ENCODE measurements around the gene LCTL.
A peak's percentile ranks its signal among the peaks of the same experiment; 100 is the strongest.

Gene LCTL, protein sequence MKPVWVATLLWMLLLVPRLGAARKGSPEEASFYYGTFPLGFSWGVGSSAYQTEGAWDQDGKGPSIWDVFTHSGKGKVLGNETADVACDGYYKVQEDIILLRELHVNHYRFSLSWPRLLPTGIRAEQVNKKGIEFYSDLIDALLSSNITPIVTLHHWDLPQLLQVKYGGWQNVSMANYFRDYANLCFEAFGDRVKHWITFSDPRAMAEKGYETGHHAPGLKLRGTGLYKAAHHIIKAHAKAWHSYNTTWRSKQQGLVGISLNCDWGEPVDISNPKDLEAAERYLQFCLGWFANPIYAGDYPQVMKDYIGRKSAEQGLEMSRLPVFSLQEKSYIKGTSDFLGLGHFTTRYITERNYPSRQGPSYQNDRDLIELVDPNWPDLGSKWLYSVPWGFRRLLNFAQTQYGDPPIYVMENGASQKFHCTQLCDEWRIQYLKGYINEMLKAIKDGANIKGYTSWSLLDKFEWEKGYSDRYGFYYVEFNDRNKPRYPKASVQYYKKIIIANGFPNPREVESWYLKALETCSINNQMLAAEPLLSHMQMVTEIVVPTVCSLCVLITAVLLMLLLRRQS

DNA sequence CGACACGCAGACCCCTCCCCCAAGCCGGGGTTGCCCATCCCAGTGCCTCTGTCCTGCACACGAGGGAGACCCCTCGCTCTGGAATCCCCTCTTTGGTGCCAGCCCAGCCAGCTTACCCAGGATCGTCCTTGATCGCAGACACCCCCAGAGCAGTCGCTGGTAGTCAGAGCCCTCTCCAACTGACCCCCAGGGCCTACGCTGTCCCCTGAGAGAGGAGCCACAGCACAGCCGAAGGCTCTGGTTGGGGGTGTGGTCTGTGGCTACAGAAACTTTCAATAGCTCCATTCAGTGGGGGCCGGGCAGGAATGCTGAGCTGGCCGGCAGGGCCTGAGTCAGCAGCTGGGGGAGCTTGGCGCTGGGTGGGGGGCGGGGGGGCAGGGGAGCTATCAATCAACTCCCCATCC, at the start of gene LCTL:
TSS of gene LCTL (minus strand) at position 258 of the 404 bp plus-strand sequence. CDS start 633 bp downstream, outside the sequence.
- H3K36me3 Mint-ChIP-seq: no peaks in the 10 kb centered on the region
- H3K9me3 Mint-ChIP-seq: peaks cover 3% of the 10 kb centered on the region
- peaks cover 12% of the 10 kb centered on the region for H3K27me3 Mint-ChIP-seq
- no peak for ATAC-seq
- no peak within 1 kb of the TSS for H3K4me3 Mint-ChIP-seq
- peaks cover 10% of the 10 kb centered on the region for H3K4me1 Mint-ChIP-seq
- H3K27ac Mint-ChIP-seq: peak within 1 kb of the TSS; percentile 40

DNA sequence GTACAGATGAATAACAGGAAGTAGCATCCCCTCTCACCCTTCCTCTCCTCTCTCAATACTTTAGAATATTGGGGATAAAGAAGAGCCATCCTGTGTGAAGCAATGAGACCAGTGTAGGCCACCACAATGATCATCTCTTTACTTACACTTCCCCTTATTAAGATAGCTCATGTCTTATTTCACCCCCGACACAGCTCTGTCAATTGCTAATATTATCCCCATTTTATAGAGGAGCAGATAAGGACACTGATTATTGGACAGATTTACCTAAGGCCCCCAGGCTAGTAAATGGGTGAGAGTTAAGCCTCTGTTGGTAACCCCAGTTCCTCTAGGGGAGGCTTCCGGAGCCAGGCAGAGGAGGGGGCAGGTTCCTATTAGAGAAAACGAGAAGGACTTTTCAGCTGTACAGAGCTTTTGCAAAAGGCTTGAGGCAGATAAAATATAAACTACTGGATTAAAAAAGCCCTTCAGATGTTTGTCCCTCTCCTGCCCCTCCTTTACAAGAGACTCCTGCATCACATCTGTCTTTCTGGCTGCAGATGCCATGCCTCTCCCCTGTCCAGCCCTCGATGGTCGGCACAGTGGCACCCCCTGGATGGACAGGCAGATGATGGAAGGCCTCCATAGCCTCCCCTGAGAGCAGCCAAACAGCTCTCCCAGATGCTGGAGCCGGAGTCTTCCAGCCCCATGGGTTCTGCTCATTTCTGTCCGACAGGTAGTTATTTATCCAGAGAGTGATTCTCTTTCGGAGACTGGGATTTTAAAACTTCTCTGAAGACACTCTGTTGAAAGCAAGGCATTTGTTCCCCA, 49.4 kb upstream of the LCTL start:
- H3K4me3 Mint-ChIP-seq: no peak overlapping the region
- peak; percentile 41 for ATAC-seq
- H3K4me1 Mint-ChIP-seq: peaks cover 41% of the 10 kb centered on the region
- H3K9me3 Mint-ChIP-seq: no peaks in the 10 kb centered on the region
- H3K27ac Mint-ChIP-seq: no peak overlapping the region
- no peaks in the 10 kb centered on the region for H3K36me3 Mint-ChIP-seq
- H3K27me3 Mint-ChIP-seq: peaks cover 2% of the 10 kb centered on the region

DNA sequence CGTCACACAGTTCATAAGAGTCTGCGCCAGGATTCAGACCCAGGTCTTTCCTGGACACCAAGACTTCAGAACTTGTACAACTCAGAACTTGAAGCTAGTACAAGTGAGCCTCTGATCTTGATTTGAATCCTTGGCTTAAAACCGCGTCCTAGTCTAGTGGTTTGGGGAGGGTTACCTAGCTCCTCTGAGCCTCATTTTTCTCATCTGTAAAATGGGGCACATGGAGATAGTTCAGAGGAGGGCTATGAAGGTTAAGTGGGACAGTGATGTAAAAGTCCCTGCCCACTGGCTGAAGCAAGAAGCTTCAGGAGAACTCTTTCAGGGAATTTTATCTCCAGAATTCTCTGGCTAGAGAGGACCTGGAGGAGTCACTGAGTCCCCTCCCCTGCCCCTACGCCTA, 48.7 kb upstream of the LCTL start:
- Mint-ChIP-seq H3K27ac (no peak overlapping the region), H3K4me3 (no peak overlapping the region), H3K4me1 (peaks cover 41% of the 10 kb centered on the region), H3K9me3 (no peaks in the 10 kb centered on the region), H3K27me3 (no peaks in the 10 kb centered on the region), H3K36me3 (no peaks in the 10 kb centered on the region)
- ATAC-seq: no peak

DNA sequence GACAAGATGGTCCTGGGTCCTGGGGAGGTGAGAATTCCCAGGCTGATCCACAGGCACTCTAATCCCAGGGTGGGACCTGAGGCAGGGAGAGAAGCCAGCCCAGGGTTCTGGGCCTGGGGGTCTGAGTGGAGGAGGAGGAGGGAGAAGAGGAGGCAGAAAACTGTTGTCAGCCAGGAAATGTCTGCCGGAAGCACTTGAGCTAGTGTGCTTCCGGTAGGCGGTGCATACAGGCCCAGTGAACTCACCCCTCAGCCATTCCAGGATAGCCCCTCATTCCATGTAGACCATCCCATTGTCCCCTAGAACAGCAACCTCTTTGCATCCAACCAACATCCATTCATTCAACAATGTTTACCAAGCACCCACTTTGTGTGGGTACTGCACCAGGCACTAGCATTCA, 47.9 kb upstream of the LCTL start:
- Mint-ChIP-seq H3K4me1 (peaks cover 41% of the 10 kb centered on the region), H3K27ac (peak overlapping the region; percentile 69), H3K9me3 (no peaks in the 10 kb centered on the region), H3K27me3 (no peaks in the 10 kb centered on the region), H3K36me3 (no peaks in the 10 kb centered on the region), H3K4me3 (no peak overlapping the region)
- no peak for ATAC-seq

DNA sequence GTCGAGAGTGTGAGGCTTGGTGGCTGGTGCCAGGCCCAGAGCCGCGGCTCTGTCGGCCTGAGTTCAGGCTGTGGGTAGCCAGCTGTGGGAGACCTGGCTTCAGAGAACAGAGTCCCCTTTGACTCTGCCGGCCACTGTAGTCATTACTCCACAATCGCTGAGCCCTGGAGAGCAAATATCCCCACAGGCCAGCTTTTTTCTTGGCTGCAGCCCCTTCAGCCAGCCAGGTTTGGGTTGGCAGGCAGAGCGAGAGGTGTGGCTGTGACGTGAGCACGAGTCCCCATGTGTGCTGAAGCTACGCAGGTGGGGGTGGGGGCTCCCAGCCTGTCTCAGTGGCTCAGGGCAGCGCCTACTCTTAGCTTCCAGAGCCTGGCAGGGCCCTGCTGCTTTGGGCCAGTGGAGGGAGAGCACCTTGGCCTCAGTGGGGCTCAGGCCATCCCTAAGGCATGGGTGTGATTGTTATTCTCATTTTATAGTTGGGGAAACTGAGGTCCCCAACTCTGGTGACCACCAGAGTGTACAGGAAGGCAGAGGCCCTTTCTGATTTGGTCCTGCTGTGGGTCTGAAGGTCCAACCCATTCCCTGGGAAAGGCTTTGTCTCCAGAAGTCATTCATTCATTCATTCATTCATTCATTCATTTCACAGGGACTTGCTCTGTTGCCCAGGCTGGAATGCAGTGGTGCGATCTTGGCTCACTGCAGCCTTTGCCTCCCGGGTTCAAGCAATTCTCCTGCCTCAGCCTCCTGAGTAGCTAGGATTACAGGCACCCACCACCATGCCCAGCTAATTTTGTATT, 45.7 kb upstream of the LCTL start:
- no peak for ATAC-seq
- Mint-ChIP-seq H3K27ac (no peak overlapping the region), H3K36me3 (no peaks in the 10 kb centered on the region), H3K9me3 (no peaks in the 10 kb centered on the region), H3K4me1 (peaks cover 28% of the 10 kb centered on the region), H3K4me3 (no peak overlapping the region), H3K27me3 (no peaks in the 10 kb centered on the region)

DNA sequence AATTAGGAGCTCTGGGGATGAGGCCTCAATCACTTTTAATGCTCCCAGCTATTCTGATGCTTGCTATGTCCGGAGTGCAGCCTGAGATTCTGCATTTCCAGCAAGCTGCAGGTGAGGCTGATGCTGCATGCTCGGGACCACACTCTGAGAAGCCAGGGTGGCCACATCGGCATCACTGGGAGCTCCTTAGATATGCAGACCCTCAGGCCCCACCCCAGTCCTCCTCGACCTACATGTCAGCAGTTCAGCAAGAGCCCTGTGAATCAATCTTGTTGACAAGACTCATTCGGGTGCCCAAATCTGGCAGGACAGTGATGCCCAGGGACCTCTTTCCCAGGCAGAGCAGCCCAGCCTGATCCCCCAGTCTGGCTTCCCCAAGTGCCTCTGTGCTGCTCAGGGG, 44.1 kb upstream of the LCTL start:
- ATAC-seq: no peak
- no peak overlapping the region for H3K4me3 Mint-ChIP-seq
- no peak overlapping the region for H3K27ac Mint-ChIP-seq
- no peaks in the 10 kb centered on the region for H3K27me3 Mint-ChIP-seq
- no peaks in the 10 kb centered on the region for H3K9me3 Mint-ChIP-seq
- peaks cover 12% of the 10 kb centered on the region for H3K4me1 Mint-ChIP-seq
- H3K36me3 Mint-ChIP-seq: no peaks in the 10 kb centered on the region

DNA sequence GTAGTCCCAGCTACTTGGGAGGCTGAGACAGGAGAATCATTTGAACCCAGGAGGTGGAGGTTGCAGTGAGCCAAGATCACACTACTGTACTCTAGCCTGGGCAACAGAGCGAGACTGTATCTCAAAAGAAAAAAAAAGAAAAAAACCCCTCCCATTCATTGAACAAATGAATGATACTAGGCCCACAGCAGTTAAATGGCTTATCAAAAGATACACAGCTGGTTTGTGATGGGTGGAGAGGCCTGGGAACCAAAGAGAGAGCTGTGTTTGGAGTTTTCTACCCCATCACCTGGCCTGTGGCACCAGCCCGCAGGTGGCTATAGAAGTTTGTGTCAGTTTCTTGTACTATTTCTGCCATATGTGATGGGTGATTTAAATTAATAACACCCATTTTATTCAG, 43.1 kb upstream of the LCTL start:
- no peak for ATAC-seq
- no peaks in the 10 kb centered on the region for H3K9me3 Mint-ChIP-seq
- no peak overlapping the region for H3K27ac Mint-ChIP-seq
- no peaks in the 10 kb centered on the region for H3K27me3 Mint-ChIP-seq
- H3K4me3 Mint-ChIP-seq: no peak overlapping the region
- H3K36me3 Mint-ChIP-seq: no peaks in the 10 kb centered on the region
- H3K4me1 Mint-ChIP-seq: peaks cover 8% of the 10 kb centered on the region

DNA sequence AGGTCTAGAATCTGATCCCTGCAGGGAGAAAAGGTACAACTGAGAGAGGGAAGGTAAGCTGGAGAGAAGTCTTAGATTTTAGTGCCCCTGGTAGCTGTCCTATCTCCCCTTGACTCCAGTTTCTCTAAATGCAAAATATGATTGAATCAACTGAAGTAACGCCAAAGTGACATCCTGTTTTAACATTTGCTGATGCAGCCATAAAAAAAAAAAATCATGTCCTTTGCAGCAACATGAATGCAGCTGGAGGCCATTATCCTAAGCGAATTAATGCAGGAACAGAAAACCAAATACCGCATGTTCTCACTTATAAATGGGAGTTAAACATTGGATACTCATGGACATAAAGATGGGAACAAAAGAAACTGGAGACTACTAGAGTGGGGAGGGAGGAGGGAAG, 42.4 kb upstream of the LCTL start:
- Mint-ChIP-seq H3K36me3 (no peaks in the 10 kb centered on the region), H3K27me3 (peaks cover 6% of the 10 kb centered on the region)

DNA sequence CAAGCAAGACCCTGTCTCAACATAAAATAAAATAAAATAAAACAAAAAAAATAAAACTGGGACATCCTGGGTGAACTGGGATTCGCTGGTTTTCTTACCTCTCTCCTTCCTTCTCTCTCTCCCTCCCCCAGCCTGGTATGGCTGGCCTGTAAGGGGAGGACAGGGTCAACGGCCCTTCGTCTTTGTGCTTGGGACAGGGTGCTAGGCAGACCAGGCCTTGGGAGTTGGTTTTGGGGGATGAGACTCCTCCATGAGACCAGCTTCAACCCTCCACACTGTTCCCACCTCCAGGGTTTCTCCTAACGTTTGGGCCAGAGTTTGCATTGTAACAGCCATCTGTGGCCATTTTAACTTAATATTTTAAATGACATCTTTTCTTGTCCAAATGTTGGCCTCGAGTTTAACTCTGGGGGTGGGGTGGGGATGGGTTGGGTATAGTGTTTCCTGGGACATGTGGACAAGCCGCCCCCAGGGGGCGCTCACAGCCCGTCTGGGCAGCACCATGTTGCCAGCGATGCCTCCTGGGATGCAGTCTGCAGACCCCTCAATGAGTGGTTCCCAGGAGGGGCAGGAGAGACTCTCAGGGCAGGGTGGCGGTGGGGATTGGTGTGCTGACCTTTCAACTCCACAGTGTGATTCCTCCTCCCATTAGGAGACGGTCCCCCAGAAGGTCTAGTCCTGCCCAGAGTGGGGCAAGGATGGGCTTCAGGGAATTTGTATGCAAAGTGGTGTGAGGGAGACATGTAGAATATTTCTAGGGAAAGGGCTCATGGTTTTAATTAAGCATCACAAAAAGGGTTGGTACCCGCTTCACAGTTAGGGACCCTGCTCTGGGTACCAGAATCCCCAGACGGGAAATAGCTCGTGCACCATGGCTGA, 37.7 kb upstream of the LCTL start:
- ATAC-seq: peak; percentile 64
- Mint-ChIP-seq H3K4me3 (no peak overlapping the region), H3K27me3 (peaks cover 26% of the 10 kb centered on the region), H3K9me3 (no peaks in the 10 kb centered on the region), H3K36me3 (no peaks in the 10 kb centered on the region), H3K27ac (no peak overlapping the region), H3K4me1 (no peaks in the 10 kb centered on the region)

More for the DNA sequence above, 42.4 kb upstream of the LCTL start:
- Mint-ChIP-seq H3K9me3 (no peaks in the 10 kb centered on the region), H3K4me3 (no peak overlapping the region), H3K27ac (no peak overlapping the region), H3K4me1 (peaks cover 2% of the 10 kb centered on the region)
- ATAC-seq: no peak

DNA sequence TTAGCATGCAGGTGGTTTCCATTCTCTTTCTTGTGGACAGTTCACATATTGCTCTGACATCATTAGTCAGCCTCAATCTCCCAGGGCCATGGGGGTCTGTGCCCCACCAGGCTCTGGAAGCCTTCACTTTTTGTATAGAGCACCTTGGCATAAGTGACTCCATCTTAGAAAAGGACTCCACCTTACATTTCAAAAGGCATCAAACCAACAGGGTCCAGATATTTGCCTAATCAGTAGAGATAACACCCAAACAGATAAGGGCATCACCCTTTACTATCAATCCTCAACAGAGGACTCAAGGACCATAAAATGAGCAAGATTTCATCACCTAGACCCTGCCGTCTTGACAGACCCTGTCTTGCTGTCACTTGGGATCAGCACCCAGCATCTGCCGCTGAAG, 35.7 kb upstream of the LCTL start:
- no peak overlapping the region for H3K27ac Mint-ChIP-seq
- H3K36me3 Mint-ChIP-seq: no peaks in the 10 kb centered on the region
- no peaks in the 10 kb centered on the region for H3K9me3 Mint-ChIP-seq
- no peak overlapping the region for H3K4me3 Mint-ChIP-seq
- no peak for ATAC-seq
- peaks cover 33% of the 10 kb centered on the region for H3K27me3 Mint-ChIP-seq
- H3K4me1 Mint-ChIP-seq: no peaks in the 10 kb centered on the region

DNA sequence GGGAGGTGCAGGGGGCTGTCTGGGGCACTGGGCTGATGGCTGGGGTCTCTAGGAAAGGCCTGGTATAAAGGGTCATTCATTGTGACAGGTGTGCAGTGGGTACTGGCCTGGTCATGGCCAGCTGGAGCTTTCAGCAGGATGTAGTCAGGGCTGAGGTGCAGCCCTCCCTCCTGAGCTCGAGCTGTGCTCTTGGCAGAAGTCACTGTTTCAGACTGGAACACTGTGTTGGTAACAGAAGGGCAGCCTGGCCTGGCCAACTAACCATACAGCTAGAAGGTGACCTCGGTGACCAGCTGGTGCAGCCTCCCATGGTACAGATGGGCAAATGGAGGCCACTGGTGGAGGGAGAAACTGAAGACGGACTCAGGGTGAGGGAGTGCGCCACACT, 34.4 kb upstream of the LCTL start:
- Mint-ChIP-seq H3K27ac (no peak overlapping the region), H3K9me3 (no peaks in the 10 kb centered on the region), H3K36me3 (no peaks in the 10 kb centered on the region), H3K4me3 (no peak overlapping the region), H3K4me1 (no peaks in the 10 kb centered on the region), H3K27me3 (peaks cover 33% of the 10 kb centered on the region)
- ATAC-seq: no peak

DNA sequence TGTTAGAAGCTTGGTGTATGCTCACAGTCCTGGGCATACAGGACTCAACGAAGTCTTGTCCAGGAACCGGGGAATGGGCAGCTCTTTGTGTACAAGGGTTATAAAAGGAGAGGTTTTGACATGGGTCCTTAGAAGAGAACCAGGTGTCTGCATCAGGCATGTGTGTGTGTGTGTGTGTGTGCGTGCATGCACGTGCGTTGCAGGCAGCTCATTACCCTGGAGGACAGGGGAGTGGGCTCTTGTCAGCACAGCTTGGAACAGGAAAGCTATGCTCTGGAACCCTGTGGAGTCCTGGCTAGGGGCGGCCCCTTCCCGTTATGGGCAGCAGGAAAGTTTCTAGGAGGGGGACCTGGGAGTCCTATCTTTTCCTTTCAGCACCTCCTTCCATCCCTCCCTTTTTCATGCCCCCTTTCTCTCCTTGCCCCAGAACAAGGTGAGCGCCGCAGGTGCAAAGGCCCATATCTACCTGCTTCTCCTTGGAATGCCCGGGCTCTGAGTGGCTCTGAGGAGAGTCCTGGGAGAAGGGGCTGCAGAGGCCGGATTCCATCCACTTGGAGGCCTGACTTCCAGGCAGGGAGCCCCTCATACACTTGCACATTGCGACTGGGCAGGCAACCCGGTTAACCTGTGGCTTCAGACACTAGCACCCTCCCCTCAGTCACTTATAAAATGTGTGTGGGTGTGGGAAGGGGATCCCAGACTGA, 33.9 kb upstream of the LCTL start:
- H3K27me3 Mint-ChIP-seq: peaks cover 33% of the 10 kb centered on the region
- H3K36me3 Mint-ChIP-seq: no peaks in the 10 kb centered on the region
- H3K9me3 Mint-ChIP-seq: no peaks in the 10 kb centered on the region
- no peak overlapping the region for H3K27ac Mint-ChIP-seq
- H3K4me1 Mint-ChIP-seq: no peaks in the 10 kb centered on the region
- H3K4me3 Mint-ChIP-seq: no peak overlapping the region
- no peak for ATAC-seq

DNA sequence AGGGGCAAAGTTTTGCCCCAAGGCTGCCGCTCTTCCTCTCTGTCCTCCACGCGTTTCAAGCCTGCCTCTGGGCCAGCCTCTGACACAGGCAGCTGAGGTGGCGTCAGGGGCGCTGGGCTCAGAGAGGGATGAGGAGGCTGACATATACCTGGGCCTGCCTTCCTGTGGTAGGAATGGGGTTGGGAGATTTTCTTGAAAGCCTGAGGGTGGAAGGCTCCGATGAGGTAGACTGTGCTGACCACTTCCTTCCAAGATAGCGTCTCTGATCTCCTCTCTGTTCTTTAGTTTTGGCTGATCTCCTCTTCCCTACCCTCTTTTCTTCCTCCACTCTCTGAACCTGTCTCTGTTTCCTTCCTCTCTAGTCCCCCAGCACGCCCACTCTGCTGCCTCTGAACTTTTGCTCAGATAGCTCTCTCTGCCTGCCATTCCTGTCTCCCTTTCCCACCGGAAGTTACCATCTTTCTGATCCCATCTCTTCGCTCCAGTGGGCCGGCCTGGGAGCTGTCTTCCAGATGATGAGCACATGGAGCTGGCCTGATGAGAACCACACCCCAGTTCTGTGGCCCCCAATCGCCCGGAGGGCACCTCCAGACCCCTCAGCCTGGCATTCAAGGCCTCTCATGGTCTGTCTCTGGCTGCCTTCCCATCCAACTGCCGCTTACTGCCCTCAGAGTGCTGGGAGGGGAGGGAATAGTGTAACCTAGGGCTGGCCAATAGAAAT, 32.5 kb upstream of the LCTL start:
- H3K4me3 Mint-ChIP-seq: no peak overlapping the region
- H3K27ac Mint-ChIP-seq: no peak overlapping the region
- no peak for ATAC-seq

More for the DNA sequence above, 32.5 kb upstream of the LCTL start:
- no peaks in the 10 kb centered on the region for H3K36me3 Mint-ChIP-seq
- H3K4me1 Mint-ChIP-seq: no peaks in the 10 kb centered on the region
- no peaks in the 10 kb centered on the region for H3K9me3 Mint-ChIP-seq
- peaks cover 29% of the 10 kb centered on the region for H3K27me3 Mint-ChIP-seq
